ENCODE results near the gene EMC8. TPM values are rescaled to one million over a fixed set of nuclear protein-coding genes. Genes with fewer than 3 reads are reported as not detected.

Gene EMC8
- total and polyA plus RNA-seq, 2 of the 8 experiments (the other 6 are each of a cell fraction or from before 2014, with no cell fraction given): 52.2 to 69.7 TPM

DNA sequence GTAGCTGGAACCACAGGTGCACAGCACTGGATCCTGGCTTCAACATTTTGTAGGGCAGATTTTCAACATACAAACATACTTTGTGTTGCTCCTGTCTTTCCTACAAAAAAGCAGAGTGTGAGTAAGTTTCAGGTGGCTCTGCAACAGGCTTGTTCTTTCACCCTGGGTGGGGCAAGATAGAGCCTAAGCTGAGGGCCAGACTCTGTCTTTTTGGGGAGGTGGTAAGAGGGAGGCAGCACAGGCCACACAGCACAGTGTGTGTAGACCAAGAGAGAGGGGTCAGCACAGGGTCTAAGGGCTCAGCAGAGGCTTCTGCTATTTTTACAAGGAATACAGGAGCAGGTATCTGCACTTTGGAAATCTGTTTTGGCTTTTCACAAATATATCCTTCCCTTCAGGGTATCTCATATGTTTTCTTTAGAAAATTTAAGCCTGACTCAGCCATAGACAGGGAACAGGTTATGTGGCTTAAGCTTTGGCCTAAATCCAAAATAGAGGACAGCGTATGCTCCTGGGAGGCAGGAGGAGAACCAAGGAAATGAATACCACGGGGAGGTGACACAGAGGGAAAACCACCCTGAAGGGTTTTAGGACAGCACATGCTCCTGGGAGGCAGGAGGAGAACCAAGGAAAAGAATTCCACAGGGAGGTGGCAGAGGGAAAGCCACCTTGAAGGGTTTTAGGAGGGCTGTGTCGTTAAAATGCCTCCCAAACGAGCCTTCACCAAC lies 21.6 kb downstream of the EMC8 start:
- Histone ChIP-seq H3K36me3 (ENCODE audit: control insufficient read depth in 2 of 4, insufficient read depth in 4 of 4, low read length in 3 of 4) (peaks cover 17 to 39% (median 24%) of the 10 kb centered on the region in 4 experiments), H2BK5ac (ENCODE audit: low read depth, low read length) (no peak overlapping the region), H2BK120ac (replicated peaks; ENCODE audit: low read depth, low read length) (no peak overlapping the region), H3K23ac (ENCODE audit: insufficient read length) (no peak overlapping the region), H3K79me2 (ENCODE audit: control insufficient read depth in 1 of 2, insufficient read depth in 2 of 2, low read length in 2 of 2) (no peaks in the 10 kb centered on the region), H3K79me1 (ENCODE audit: low read depth, low read length) (0 out of 2 replicates have a peak, but pooled peaks cover 2% of the 10 kb centered on the region), H3K27me3 (replicated peaks in 1 of 4; ENCODE audit: control insufficient read depth in 3 of 4, extremely low read depth in 1 of 4, insufficient read depth in 3 of 4, low read length in 3 of 4) (no peaks in the 10 kb centered on the region), H3K27ac (ENCODE audit: low read depth, low read length) (no peak overlapping the region), H3K4ac (replicated peaks; ENCODE audit: insufficient read length, low read depth, low read length) (no peak overlapping the region), H4K8ac (ENCODE audit: extremely low read depth, insufficient read depth, low read length) (no peak overlapping the region), H2BK12ac (ENCODE audit: low read depth, low read length) (no peak overlapping the region), H4K91ac (replicated peaks; ENCODE audit: insufficient read length, low read length) (no peak overlapping the region), H2AK5ac (ENCODE audit: low read depth, low read length) (no peak overlapping the region), H4K5ac (ENCODE audit: insufficient read length, low read depth, low read length) (no peak overlapping the region), H3K4me2 (ENCODE audit: insufficient read depth in 1 of 2, low read depth in 2 of 2, low read length in 2 of 2) (no peak overlapping the region), H3K4me1 (replicated peaks in 1 of 4; ENCODE audit: control insufficient read depth in 3 of 4, insufficient read depth in 4 of 4, low read length in 3 of 4) (no peaks in the 10 kb centered on the region), H3K18ac (ENCODE audit: extremely low read depth, low read length) (no peak overlapping the region), H2BK15ac (ENCODE audit: low read length) (no peak overlapping the region), H4K20me1 (replicated peaks in 1 of 2; ENCODE audit: control insufficient read depth in 1 of 2, insufficient read depth in 2 of 2, low read length in 2 of 2) (peaks cover 2 to 3% of the 10 kb centered on the region in 2 experiments), H3K14ac (ENCODE audit: insufficient read length) (no peak overlapping the region), H3K9ac (replicated peaks in 1 of 4; ENCODE audit: extremely low read depth in 1 of 4, low read depth in 3 of 4, low read length in 3 of 4) (no peak overlapping the region), H2BK20ac (ENCODE audit: low read length) (no peak overlapping the region), H3K9me3 (ENCODE audit: insufficient read depth in 2 of 2, low read depth in 1 of 2, low read length in 1 of 2) (no peaks in the 10 kb centered on the region), H3K23me2 (ENCODE audit: low read depth, low read length) (no peaks in the 10 kb centered on the region), H3K56ac (replicated peaks; ENCODE audit: insufficient read length, low read depth, low read length) (no peak overlapping the region), H3K4me3 (ENCODE audit: extremely low read depth in 1 of 4, insufficient read depth in 2 of 4, low read depth in 3 of 4, low read length in 4 of 4) (no peak overlapping the region), H2AFZ (ENCODE audit: low read length) (no peak overlapping the region)
- CTCF ChIA-PET (ENCODE audit: partially characterized antibody): interaction anchor here (1.7 kb wide), 1 partner anchor 10 kb away, joined by 5 read pairs; no protein-coding TSS in a partner anchor
- DNase-seq (ENCODE audit: low read depth in 1 of 2, low spot score in 2 of 2) (no peak), FAIRE-seq (no peak)
- POLR2A ChIA-PET (ENCODE audit: partially characterized antibody): interaction anchor here (0.7 to 1.5 kb wide), 3 partner anchors 9 to 34 kb away, joined by 3 to 7 read pairs (median 6); no protein-coding TSS in a partner anchor
- TF ChIP-seq SIN3A (conservative IDR thresholded peaks at IDR 0.05 in 1 of 2, IDR thresholded peaks at IDR 0.05 in 1 of 2; ENCODE audit: low read depth in 1 of 2, low read length in 2 of 2) (no peak), RNF2 (IDR thresholded peaks at IDR 0.05; ENCODE audit: borderline replicate concordance, low read depth, low read length, missing control alignments, poor library complexity, severe bottlenecking) (no peak), ZNF274 (IDR thresholded peaks at IDR 0.05; ENCODE audit: borderline replicate concordance, extremely low read depth, low read length) (no peak), MAFK (IDR thresholded peaks at IDR 0.05; ENCODE audit: low read depth, low read length) (no peak)
- 97% methylated on average over 4 of the region's 4 CpGs; no CpG with 5 or more reads in 1 of the 2 experiments for WGBS, 2 experiments (ENCODE audit: extremely low coverage in 1 of 2, insufficient coverage in 1 of 2, insufficient read length in 1 of 2, insufficient replicate concordance in 2 of 2, low coverage in 1 of 2, low lambda C conversion rate in 2 of 2, missing lambda C conversion rate in 1 of 2)

Data from H1 (cell line).